ENCODE data around the gene ELL2. TPM values are rescaled to one million over a fixed set of nuclear protein-coding genes. Genes with fewer than 3 reads are reported as not detected.

Gene ELL2
- total RNA-seq, 1 experiment from 2014 or later: 27.5 TPM

- no CpG with 5 or more reads among the region's 11 CpGs for WGBS (ENCODE audit: extremely low coverage, insufficient read length, low lambda C conversion rate)
- H3K36me3 Mint-ChIP-seq (ENCODE audit: insufficient read depth in 1 of 3, low read depth in 3 of 3): no peaks in the 10 kb centered on the region
- H3K4me2 ChIP-seq (ENCODE audit: insufficient read depth, insufficient read length, low read length): no peak overlapping the region
These were observed 118.7 kb downstream of the ELL2 start for GRCh38 chr5:95842854-95843544.

More at GRCh38 chr5:95842854-95843544, 118.7 kb downstream of the ELL2 start:
- Histone ChIP-seq H2BK5ac (ENCODE audit: insufficient read length, low read length) (no peak overlapping the region), H3K23me2 (ENCODE audit: insufficient read length, low read depth, low read length, poor library complexity, severe bottlenecking) (no peaks in the 10 kb centered on the region), H2AFZ (ENCODE audit: low read length) (no peak overlapping the region), H3K79me1 (ENCODE audit: insufficient read depth, low read depth, low read length, poor library complexity, severe bottlenecking) (no peaks in the 10 kb centered on the region), H3K18ac (ENCODE audit: insufficient read length, low read depth, low read length) (no peak overlapping the region), H4K8ac (replicated peaks; ENCODE audit: insufficient read length, low read depth, low read length) (no peak overlapping the region), H3K27me3 (ENCODE audit: insufficient read depth, low read length) (no peaks in the 10 kb centered on the region), H3K9ac (ENCODE audit: extremely low read depth, insufficient read length, low read length) (no peak overlapping the region), H3K4me1 (ENCODE audit: insufficient read depth, low read length) (no peaks in the 10 kb centered on the region), H3K56ac (ENCODE audit: insufficient read length, low read depth, low read length) (no peak overlapping the region), H2AK5ac (ENCODE audit: insufficient read length, low read length) (no peak overlapping the region), H3K14ac (ENCODE audit: insufficient read depth, low read length) (no peak overlapping the region), H2BK120ac (ENCODE audit: low read depth, low read length, poor library complexity, severe bottlenecking) (no peak overlapping the region), H3K79me2 (ENCODE audit: insufficient read depth, low read length) (no peaks in the 10 kb centered on the region), H3K23ac (ENCODE audit: insufficient read length, low read depth, low read length) (no peak overlapping the region), H3T11ph (ENCODE audit: low read length) (no peak overlapping the region), H3K27ac (ENCODE audit: insufficient read length, low read depth, low read length) (no peak overlapping the region), H3K9me3 (ENCODE audit: control insufficient read depth, low read depth, low read length) (no peaks in the 10 kb centered on the region), H4K91ac (ENCODE audit: insufficient read length, low read depth, low read length) (no peak overlapping the region), H3K4ac (ENCODE audit: low read depth, low read length) (no peak overlapping the region), H2BK20ac (ENCODE audit: low read depth, low read length, poor library complexity, severe bottlenecking) (no peak overlapping the region), H4K20me1 (ENCODE audit: control insufficient read depth, insufficient read depth, insufficient read length) (no peaks in the 10 kb centered on the region), H2BK12ac (ENCODE audit: insufficient read length, low read depth, low read length) (no peak overlapping the region), H4K5ac (ENCODE audit: insufficient read length, low read depth, low read length) (no peak overlapping the region), H2BK15ac (ENCODE audit: low read depth, low read length) (no peak overlapping the region)
- Mint-ChIP-seq H3K9me3 (no peaks in the 10 kb centered on the region), H3K4me3 (no peak overlapping the region), H3K4me1 (0 out of 4 replicates have a peak, but pooled peaks cover 2 to 3% of the 10 kb centered on the region in 2 experiments), H3K27ac (no peak overlapping the region), H3K27me3 (ENCODE audit: low read depth) (peaks cover 4% of the 10 kb centered on the region; the same call in 1 of the 2 replicates)
- DNase-seq: peak; percentile 57
- no peak for TF ChIP-seq CTCF (conservative IDR thresholded peaks at IDR 0.05)
